Measurements from ENCODE around the gene TNPO1.

Gene TNPO1

GRCh38 chr5:72937517-72938061 lies 121.1 kb downstream of the TNPO1 start:
- intact Hi-C loops (cut with micrococcal nuclease): loop anchor here (2.0 kb wide), 1 partner anchor 17 kb away; no protein-coding TSS in a partner anchor
- H3K27ac Mint-ChIP-seq: peak overlapping the region; percentile 88
- peaks cover 70% of the 10 kb centered on the region for H3K4me1 Mint-ChIP-seq (ENCODE audit: low read depth)
- peaks cover 7% of the 10 kb centered on the region for H3K36me3 Mint-ChIP-seq (ENCODE audit: low read depth)
- peaks cover 8% of the 10 kb centered on the region for H3K9me3 Mint-ChIP-seq
- peak overlapping the region; percentile 50 for H3K4me3 Mint-ChIP-seq
- peaks cover 4% of the 10 kb centered on the region for H3K27me3 Mint-ChIP-seq

GRCh38 chr5:72938206-72938605 lies 121.7 kb downstream of the TNPO1 start:
- H3K27ac Mint-ChIP-seq: peak overlapping the region; percentile 88
- intact Hi-C loops (cut with micrococcal nuclease): loop anchor here (2.0 kb wide), 1 partner anchor 17 kb away; no protein-coding TSS in a partner anchor
- peak overlapping the region; percentile 50 for H3K4me3 Mint-ChIP-seq
- peaks cover 4% of the 10 kb centered on the region for H3K27me3 Mint-ChIP-seq
- H3K36me3 Mint-ChIP-seq (ENCODE audit: low read depth): peaks cover 7% of the 10 kb centered on the region
- peaks cover 8% of the 10 kb centered on the region for H3K9me3 Mint-ChIP-seq
- peaks cover 66% of the 10 kb centered on the region for H3K4me1 Mint-ChIP-seq (ENCODE audit: low read depth)

GRCh38 chr5:72940082-72940481 lies 123.6 kb downstream of the TNPO1 start:
- Mint-ChIP-seq H3K9me3 (peaks cover 8% of the 10 kb centered on the region), H3K36me3 (ENCODE audit: low read depth) (peaks cover 7% of the 10 kb centered on the region), H3K27me3 (peaks cover 2% of the 10 kb centered on the region), H3K27ac (peak overlapping the region; percentile 88), H3K4me3 (peak overlapping the region; percentile 52), H3K4me1 (ENCODE audit: low read depth) (peaks cover 68% of the 10 kb centered on the region)
- intact Hi-C loops (cut with micrococcal nuclease): no loop called here

GRCh38 chr5:72943307-72943706 lies 126.8 kb downstream of the TNPO1 start:
- Mint-ChIP-seq H3K27ac (peak overlapping the region; percentile 15), H3K27me3 (peaks cover 2% of the 10 kb centered on the region), H3K9me3 (no peaks in the 10 kb centered on the region), H3K4me1 (ENCODE audit: low read depth) (peaks cover 55% of the 10 kb centered on the region), H3K36me3 (ENCODE audit: low read depth) (no peaks in the 10 kb centered on the region), H3K4me3 (no peak overlapping the region)
- intact Hi-C loops (cut with micrococcal nuclease): no loop called here

- peaks cover 67% of the 10 kb centered on the region for H3K4me1 Mint-ChIP-seq (ENCODE audit: low read depth)
- no peak overlapping the region for H3K4me3 Mint-ChIP-seq
- no peaks in the 10 kb centered on the region for H3K9me3 Mint-ChIP-seq
- intact Hi-C loops (cut with micrococcal nuclease): no loop called here
- H3K27ac Mint-ChIP-seq: peak overlapping the region; percentile 71
- H3K36me3 Mint-ChIP-seq (ENCODE audit: low read depth): no peaks in the 10 kb centered on the region
- H3K27me3 Mint-ChIP-seq: peaks cover 2% of the 10 kb centered on the region
Measured at GRCh38 chr5:72947498-72947897, 131.0 kb downstream of the TNPO1 start.

- no peaks in the 10 kb centered on the region for H3K36me3 Mint-ChIP-seq (ENCODE audit: low read depth)
- H3K4me1 Mint-ChIP-seq (ENCODE audit: low read depth): peaks cover 76% of the 10 kb centered on the region
- intact Hi-C loops (cut with micrococcal nuclease): no loop called here
- peaks cover 2% of the 10 kb centered on the region for H3K27me3 Mint-ChIP-seq
- no peak overlapping the region for H3K4me3 Mint-ChIP-seq
- H3K27ac Mint-ChIP-seq: peak overlapping the region; percentile 71
- H3K9me3 Mint-ChIP-seq: no peaks in the 10 kb centered on the region
Measured at GRCh38 chr5:72949481-72949880, 133.0 kb downstream of the TNPO1 start.

- Mint-ChIP-seq H3K4me3 (no peak overlapping the region), H3K27me3 (no peaks in the 10 kb centered on the region), H3K36me3 (ENCODE audit: low read depth) (peaks cover 12% of the 10 kb centered on the region)
Measured at GRCh38 chr5:72951671-72952468, 135.4 kb downstream of the TNPO1 start.

GRCh38 chr5:72954389-72954788 lies 137.9 kb downstream of the TNPO1 start:
- peak overlapping the region; percentile 99 for H3K27ac Mint-ChIP-seq
- intact Hi-C loops (cut with micrococcal nuclease): loop anchor here (2.0 to 10.0 kb wide), 2 partner anchors 16 to 580 kb away; no protein-coding TSS in a partner anchor
- H3K4me3 Mint-ChIP-seq: peak overlapping the region; percentile 83
- peaks cover 30% of the 10 kb centered on the region for H3K36me3 Mint-ChIP-seq (ENCODE audit: low read depth)
- no peaks in the 10 kb centered on the region for H3K9me3 Mint-ChIP-seq
- peaks cover 73% of the 10 kb centered on the region for H3K4me1 Mint-ChIP-seq (ENCODE audit: low read depth)
- H3K27me3 Mint-ChIP-seq: no peaks in the 10 kb centered on the region

More at GRCh38 chr5:72951671-72952468, 135.4 kb downstream of the TNPO1 start:
- H3K4me1 Mint-ChIP-seq (ENCODE audit: low read depth): peaks cover 79% of the 10 kb centered on the region
- intact Hi-C loops (cut with micrococcal nuclease): loop anchor here (10.0 kb wide), 1 partner anchor 577 kb away; no protein-coding TSS in a partner anchor
- peak overlapping the region; percentile 78 for H3K27ac Mint-ChIP-seq
- H3K9me3 Mint-ChIP-seq: no peaks in the 10 kb centered on the region

GRCh38 chr5:72955143-72955767 lies 138.8 kb downstream of the TNPO1 start:
- intact Hi-C loops (cut with micrococcal nuclease): loop anchor here (2.0 to 10.0 kb wide), 2 partner anchors 16 to 580 kb away; no protein-coding TSS in a partner anchor
- Mint-ChIP-seq H3K27me3 (no peaks in the 10 kb centered on the region), H3K27ac (peak overlapping the region; percentile 99), H3K4me3 (peak overlapping the region; percentile 83), H3K4me1 (ENCODE audit: low read depth) (peaks cover 70% of the 10 kb centered on the region), H3K9me3 (no peaks in the 10 kb centered on the region), H3K36me3 (ENCODE audit: low read depth) (peaks cover 39% of the 10 kb centered on the region)

GRCh38 chr5:72955768-72956323 lies 139.4 kb downstream of the TNPO1 start, which contains the start of gene FCHO2:
Gene FCHO2 (plus strand): TSS chr5:72956041. CDS start chr5:72956097, 56 bp downstream.
- Mint-ChIP-seq H3K9me3 (no peaks in the 10 kb centered on the region), H3K27me3 (no peaks in the 10 kb centered on the region), H3K4me1 (ENCODE audit: low read depth) (peaks cover 67% of the 10 kb centered on the region), H3K27ac (peak within 1 kb of the TSS; percentile 99), H3K36me3 (ENCODE audit: low read depth) (peaks cover 39% of the 10 kb centered on the region), H3K4me3 (peak within 1 kb of the TSS; percentile 83)
- intact Hi-C loops (cut with micrococcal nuclease): loop anchor here (2.0 to 10.0 kb wide), 3 partner anchors 17 to 581 kb away; no protein-coding TSS in a partner anchor

- Mint-ChIP-seq H3K36me3 (ENCODE audit: low read depth) (peaks cover 41% of the 10 kb centered on the region), H3K27me3 (no peaks in the 10 kb centered on the region), H3K4me3 (peak overlapping the region; percentile 83)
Measured at GRCh38 chr5:72956324-72957140, 140.1 kb downstream of the TNPO1 start.

GRCh38 chr5:72957337-72957736 lies 140.9 kb downstream of the TNPO1 start:
- no peaks in the 10 kb centered on the region for H3K27me3 Mint-ChIP-seq
- H3K4me1 Mint-ChIP-seq (ENCODE audit: low read depth): peaks cover 55% of the 10 kb centered on the region
- peak overlapping the region; percentile 83 for H3K4me3 Mint-ChIP-seq
- H3K9me3 Mint-ChIP-seq: no peaks in the 10 kb centered on the region
- peaks cover 49% of the 10 kb centered on the region for H3K36me3 Mint-ChIP-seq (ENCODE audit: low read depth)
- intact Hi-C loops (cut with micrococcal nuclease): loop anchor here (2.0 to 10.0 kb wide), 2 partner anchors 37 to 583 kb away; no protein-coding TSS in a partner anchor
- H3K27ac Mint-ChIP-seq: peak overlapping the region; percentile 99

More at GRCh38 chr5:72956324-72957140, 140.1 kb downstream of the TNPO1 start:
- Mint-ChIP-seq H3K4me1 (ENCODE audit: low read depth) (peaks cover 60% of the 10 kb centered on the region), H3K27ac (peak overlapping the region; percentile 99), H3K9me3 (no peaks in the 10 kb centered on the region)
- intact Hi-C loops (cut with micrococcal nuclease): loop anchor here (2.0 to 10.0 kb wide), 2 partner anchors 36 to 582 kb away; no protein-coding TSS in a partner anchor

- Mint-ChIP-seq H3K36me3 (ENCODE audit: low read depth) (peaks cover 55% of the 10 kb centered on the region), H3K4me1 (ENCODE audit: low read depth) (peaks cover 48% of the 10 kb centered on the region), H3K27ac (no peak overlapping the region), H3K9me3 (no peaks in the 10 kb centered on the region), H3K27me3 (no peaks in the 10 kb centered on the region), H3K4me3 (no peak overlapping the region)
- intact Hi-C loops (cut with micrococcal nuclease): loop anchor here (10.0 kb wide), 1 partner anchor 584 kb away; no protein-coding TSS in a partner anchor
Measured at GRCh38 chr5:72959257-72959656, 142.8 kb downstream of the TNPO1 start.

Measured in dendritic cell treated with granulocyte-macrophage colony-stimulating factor and Interleukin-4, amounts not matched to agents 40 ng/mL and 50 ng/mL, for 4 days (primary cell).